HepG2 (cell line): ENCODE results near the gene KIAA1755. TPM values are rescaled to one million over a fixed set of nuclear protein-coding genes. Genes with fewer than 3 reads are reported as not detected.

Source experiments
- ATAC-seq: fragments of 200-7000 bp; cut with Tn5 transposase; 3 replicates; pipeline ENCODE4 v1.9.1; 2020; ENCODE audit warnings: mild to moderate bottlenecking, moderate library complexity
- BruUV-seq: library from RNA; stranded (reverse); fragments of 400-500 nt; replicated peaks from 2 replicates; lab custom pipeline; 2021; lab: Mats Ljungman, UMichigan
- CTCF ChIA-PET: fragments of 300-600 bp; formaldehyde crosslinking; extraction: SDS; loops from one replicate; lab custom pipeline; 2021; ENCODE audit warnings: low total read pairs, inconsistent platforms, low intra/inter-chr PET ratio; lab: Yijun Ruan, JAX
- POLR2A ChIA-PET: fragments of 350-600 bp; sonication (Branson Sonifier 250); formaldehyde crosslinking; loops from one replicate; lab custom pipeline; 2020; ENCODE audit warnings: antibody characterized with exemption, inconsistent platforms; lab: Yijun Ruan, JAX
- DNase-seq: peaks from one replicate; pipeline ENCODE4 v3.0.0-alpha.2; 2015; ENCODE audit warnings: low spot score
- FAIRE-seq: peaks from 3 replicates; lab custom pipeline; 2011; peaks lifted over from hg19 to GRCh38; lab: Jason Lieb, UNC
- H2AFZ ChIP-seq: one replicate; pipeline ENCODE4 v1.6.1; 2011; ENCODE audit warnings: low read length, inconsistent platforms
- H3K27ac ChIP-seq: fragments of 300-600 bp; 3 replicates; pipeline ENCODE4 v1.8.0; 2011; ENCODE audit warnings: mixed run types, mild to moderate bottlenecking, mixed read lengths, low read length, inconsistent platforms; ENCODE audit not compliant: insufficient read depth; ENCODE audit errors: extremely low read length
- H3K27me3 ChIP-seq, 2 experiments: fragments of 200-600 bp in 1 of 2; 2 replicates in 1 of 2; 3 replicates in 1 of 2; pipeline versions ENCODE4 v1.6.0 to v1.8.0; 2011; ENCODE audit warnings: low read length in 2 of 2, mild to moderate bottlenecking in 2 of 2, moderate library complexity in 2 of 2, inconsistent platforms in 1 of 2; ENCODE audit not compliant: insufficient read depth in 2 of 2, control insufficient read depth in 1 of 2
- H3K36me3 ChIP-seq, 2 experiments: fragments of 200-600 bp in 1 of 2; replicated peaks in 1 of 2; 2 replicates in 1 of 2; 3 replicates in 1 of 2; pipeline versions ENCODE4 v1.5.1 to v1.8.0; 2011; ENCODE audit warnings: low read length in 2 of 2, inconsistent platforms in 1 of 2; ENCODE audit not compliant: insufficient read depth in 2 of 2, control insufficient read depth in 1 of 2
- H3K4me1 ChIP-seq: 2 replicates; pipeline ENCODE4 v1.5.1; 2012; ENCODE audit warnings: low read length, inconsistent platforms; ENCODE audit not compliant: insufficient read depth
- H3K4me2 ChIP-seq: 2 replicates; pipeline ENCODE4 v1.6.0; 2011; ENCODE audit warnings: low read depth, low read length, inconsistent platforms
- H3K4me3 ChIP-seq, 3 experiments: fragments of 200-600 bp in 1 of 3; sonication (generic), shearing (Covaris generic) in 1 of 3; replicated peaks in 1 of 3; 2 replicates each; pipeline ENCODE4 v1.5.1; 2011 to 2016; ENCODE audit warnings: low read length in 3 of 3, inconsistent platforms in 2 of 3, low read depth in 2 of 3, mild to moderate bottlenecking in 2 of 3, control low read depth in 1 of 3, mixed read lengths in 1 of 3; ENCODE audit not compliant: insufficient read depth in 1 of 3
- H3K79me2 ChIP-seq: one replicate; pipeline ENCODE4 v1.6.1; 2011; ENCODE audit warnings: low read length, inconsistent platforms; ENCODE audit not compliant: insufficient read depth
- H3K9ac ChIP-seq: 2 replicates; pipeline ENCODE4 v1.6.0; 2011; ENCODE audit warnings: mild to moderate bottlenecking, low read depth, low read length, inconsistent platforms; ENCODE audit not compliant: insufficient read depth
- H3K9me3 ChIP-seq: 2 replicates; pipeline ENCODE4 v1.5.1; 2012; ENCODE audit warnings: mild to moderate bottlenecking, low read length
- H4K20me1 ChIP-seq: 2 replicates; pipeline ENCODE4 v1.6.0; 2011; ENCODE audit warnings: inconsistent platforms, mild to moderate bottlenecking, low read length, moderate library complexity; ENCODE audit not compliant: insufficient read depth
- ELF3 ChIP-seq: IDR thresholded peaks from 2 replicates; pipeline ENCODE4 v1.6.1; 2016; ENCODE audit warnings: missing genetic modification reagents, missing compliant biosample characterization
- ELK4 ChIP-seq: sonication (generic); formaldehyde crosslinking; IDR thresholded peaks from 2 replicates; pipeline ENCODE4 v1.9.0; 2021; ENCODE audit warnings: missing genetic modification reagents, borderline replicate concordance
- HMG20A ChIP-seq: IDR thresholded peaks from 2 replicates; pipeline ENCODE4 v1.6.1; 2016; ENCODE audit warnings: borderline replicate concordance
- HOXD1 ChIP-seq: sonication (generic); formaldehyde crosslinking; IDR thresholded peaks from 2 replicates; pipeline ENCODE4 v1.5.0; 2020; ENCODE audit warnings: missing genetic modification reagents
- TBX2 ChIP-seq: sonication (generic); formaldehyde crosslinking; IDR thresholded peaks from 2 replicates; pipeline ENCODE4 v1.5.0; 2020; ENCODE audit warnings: missing genetic modification reagents, mild to moderate bottlenecking, borderline replicate concordance
- ZBTB3 ChIP-seq: sonication (generic); formaldehyde crosslinking; IDR thresholded peaks from 2 replicates; pipeline ENCODE4 v1.4.0; 2020; ENCODE audit warnings: low read depth, mild to moderate bottlenecking, moderate library complexity, missing genetic modification reagents, borderline replicate concordance
- ZNF619 ChIP-seq: sonication (generic); formaldehyde crosslinking; IDR thresholded peaks from 2 replicates; pipeline ENCODE4 v1.4.0; 2020; ENCODE audit warnings: mild to moderate bottlenecking, missing genetic modification reagents
- WGBS: methylation state at CpG from one replicate; pipeline ENCODE4 v1.1.6; 2017; ENCODE audit warnings: low lambda C conversion rate; 5-methylcytosine and 5-hydroxymethylcytosine counted together
- in situ Hi-C: cut with HindIII; loops from 2 replicates; pipeline ENCODE4 v1.10.0; 2017; ENCODE audit warnings: low pct_unique_long_range_greater_than_20kb; ENCODE audit not compliant: extremely low pct_ligation_motif_present
- intact Hi-C: fragments of 100-400 bp; cut with micrococcal nuclease; formaldehyde crosslinking; loops from one replicate; pipeline ENCODE4 v1.10.0; 2022; ENCODE audit not compliant: unreplicated experiment
- polyA plus RNA-seq, 8 experiments: library from polyadenylated mRNA; depleted of rRNA in 3 of 8; stranded (reverse) in 7 of 8; unstranded in 1 of 8; fragments of >200 nt; fragmentation: Illumina TruSeq in 4 of 8; extraction: Trizol in 4 of 8; gene quantifications; 2 replicates each; pipeline versions ENCODE4 v1.2.1 to v1.2.3, GENCODE V29; 2011 to 2016; ENCODE audit warnings: low read depth in 4 of 8, missing spikeins in 1 of 8, mixed read lengths in 1 of 8; ENCODE audit not compliant: insufficient read depth in 1 of 8
- total RNA-seq, 5 experiments: library from RNA; depleted of rRNA; stranded (reverse); fragments of >200 nt; fragmentation: Illumina TruSeq; extraction: Trizol; gene quantifications; 2 replicates each; pipeline ENCODE4 v1.2.3, GENCODE V29; 2016; ENCODE audit warnings: low read depth in 1 of 5
- TF ChIP-seq, protein P1 (sequence below): sonication (generic); formaldehyde crosslinking; IDR thresholded peaks from one replicate; pipeline ENCODE4 v1.5.1; 2020; ENCODE audit warnings: mild to moderate bottlenecking, missing genetic modification reagents; ENCODE audit errors: not compliant biosample characterization

The KIAA1755 gene
- total and polyA plus RNA-seq, 2 of the 13 experiments (the other 11 are each of a cell fraction or from before 2014, with no cell fraction given), result 0.04 TPM; not detected in 1

DNA sequence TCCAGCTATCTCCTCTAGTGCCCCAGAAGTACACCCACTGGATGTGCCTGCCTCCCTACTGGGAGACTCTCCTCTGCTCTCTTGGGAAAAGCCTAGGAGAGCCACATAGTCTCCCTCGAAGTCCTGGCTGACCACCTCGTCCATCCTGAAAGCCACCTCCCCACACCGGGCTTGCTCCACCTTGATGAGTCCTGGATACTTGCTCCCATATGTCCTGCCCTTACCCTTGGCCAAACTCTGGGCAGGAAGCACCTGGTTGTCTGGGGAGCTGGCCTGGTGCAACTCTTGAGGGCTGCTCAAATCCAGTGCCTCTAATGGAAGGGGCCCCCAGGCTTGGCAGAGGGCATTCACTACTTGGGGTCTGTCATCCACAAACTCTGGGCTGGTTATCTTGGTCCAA lies 19.3 kb downstream of the KIAA1755 start:
- no peak for ATAC-seq
- H3K9ac ChIP-seq, result no peak overlapping the region
- DNase-seq, result no peak
- in situ Hi-C loops, result no loop called here
- H2AFZ ChIP-seq, result no peak overlapping the region
- no peaks in the 10 kb centered on the region for H3K36me3 ChIP-seq
- POLR2A ChIA-PET, result no interaction called here
- peaks cover 0 to 4% of the 10 kb centered on the region in 2 experiments; a peak in 1 of 5 replicates for H3K27me3 ChIP-seq
- H3K4me2 ChIP-seq, result no peak overlapping the region
- intact Hi-C loops, result no loop called here
- 6% methylated on average over 3 of the region's 3 CpGs for WGBS
- H3K9me3 ChIP-seq, result peaks cover 39% of the 10 kb centered on the region
- CTCF ChIA-PET, result no interaction called here
- H3K4me1 ChIP-seq, result no peaks in the 10 kb centered on the region
- H3K4me3 ChIP-seq, result no peak overlapping the region
- BruUV-seq, result no TSS peak
- no peak overlapping the region for H3K27ac ChIP-seq
- no peak for TF ChIP-seq ELK4 (CRISPR knock-in tag)
- TF ChIP-seq ZBTB3 (CRISPR knock-in tag), result no peak
- no peaks in the 10 kb centered on the region for H4K20me1 ChIP-seq
- H3K79me2 ChIP-seq, result no peaks in the 10 kb centered on the region
- FAIRE-seq, result no peak

DNA sequence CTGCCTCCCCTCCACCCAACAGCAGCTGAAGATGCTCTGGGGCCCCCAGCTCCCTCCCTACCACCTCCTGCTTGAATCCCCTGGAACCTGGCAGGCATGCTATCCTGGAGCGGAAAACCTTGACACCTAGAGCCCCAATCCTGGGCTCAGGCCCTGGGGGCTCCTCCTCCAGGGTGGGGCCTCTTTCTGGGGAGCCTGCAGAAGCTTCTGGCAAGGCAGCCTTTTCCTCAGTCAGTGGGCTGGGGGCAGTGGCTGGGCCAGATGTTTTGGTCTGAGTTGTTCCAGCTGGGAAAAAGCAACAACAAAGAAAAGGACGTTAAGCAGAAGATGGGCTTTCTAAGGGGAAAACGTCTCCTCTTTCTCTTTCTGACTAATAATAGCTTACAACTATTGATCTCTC lies 21.1 kb downstream of the KIAA1755 start:
- H3K4me3 ChIP-seq, result no peak overlapping the region
- CTCF ChIA-PET, result no interaction called here
- no peaks in the 10 kb centered on the region for H3K36me3 ChIP-seq
- no peak overlapping the region for H3K4me2 ChIP-seq
- 3% methylated on average over 3 of the region's 3 CpGs for WGBS
- no peaks in the 10 kb centered on the region for H3K4me1 ChIP-seq
- H3K27me3 ChIP-seq, result peaks cover 0 to 12% of the 10 kb centered on the region in 2 experiments; a peak in 1 of 5 replicates
- no peaks in the 10 kb centered on the region for H4K20me1 ChIP-seq
- peaks cover 39% of the 10 kb centered on the region for H3K9me3 ChIP-seq
- BruUV-seq, result no TSS peak
- ATAC-seq, result no peak
- DNase-seq, result no peak
- no peak overlapping the region for H3K9ac ChIP-seq
- POLR2A ChIA-PET, result no interaction called here
- H3K27ac ChIP-seq, result no peak overlapping the region
- no peak for FAIRE-seq
- intact Hi-C loops, result no loop called here
- in situ Hi-C loops, result no loop called here
- no peak overlapping the region for H2AFZ ChIP-seq
- no peaks in the 10 kb centered on the region for H3K79me2 ChIP-seq
- no peak for TF ChIP-seq ZNF619
- no peak for TF ChIP-seq HOXD1 (CRISPR knock-in tag)
- no peak for TF ChIP-seq TBX2 (CRISPR knock-in tag)
- TF ChIP-seq, protein P1, sequence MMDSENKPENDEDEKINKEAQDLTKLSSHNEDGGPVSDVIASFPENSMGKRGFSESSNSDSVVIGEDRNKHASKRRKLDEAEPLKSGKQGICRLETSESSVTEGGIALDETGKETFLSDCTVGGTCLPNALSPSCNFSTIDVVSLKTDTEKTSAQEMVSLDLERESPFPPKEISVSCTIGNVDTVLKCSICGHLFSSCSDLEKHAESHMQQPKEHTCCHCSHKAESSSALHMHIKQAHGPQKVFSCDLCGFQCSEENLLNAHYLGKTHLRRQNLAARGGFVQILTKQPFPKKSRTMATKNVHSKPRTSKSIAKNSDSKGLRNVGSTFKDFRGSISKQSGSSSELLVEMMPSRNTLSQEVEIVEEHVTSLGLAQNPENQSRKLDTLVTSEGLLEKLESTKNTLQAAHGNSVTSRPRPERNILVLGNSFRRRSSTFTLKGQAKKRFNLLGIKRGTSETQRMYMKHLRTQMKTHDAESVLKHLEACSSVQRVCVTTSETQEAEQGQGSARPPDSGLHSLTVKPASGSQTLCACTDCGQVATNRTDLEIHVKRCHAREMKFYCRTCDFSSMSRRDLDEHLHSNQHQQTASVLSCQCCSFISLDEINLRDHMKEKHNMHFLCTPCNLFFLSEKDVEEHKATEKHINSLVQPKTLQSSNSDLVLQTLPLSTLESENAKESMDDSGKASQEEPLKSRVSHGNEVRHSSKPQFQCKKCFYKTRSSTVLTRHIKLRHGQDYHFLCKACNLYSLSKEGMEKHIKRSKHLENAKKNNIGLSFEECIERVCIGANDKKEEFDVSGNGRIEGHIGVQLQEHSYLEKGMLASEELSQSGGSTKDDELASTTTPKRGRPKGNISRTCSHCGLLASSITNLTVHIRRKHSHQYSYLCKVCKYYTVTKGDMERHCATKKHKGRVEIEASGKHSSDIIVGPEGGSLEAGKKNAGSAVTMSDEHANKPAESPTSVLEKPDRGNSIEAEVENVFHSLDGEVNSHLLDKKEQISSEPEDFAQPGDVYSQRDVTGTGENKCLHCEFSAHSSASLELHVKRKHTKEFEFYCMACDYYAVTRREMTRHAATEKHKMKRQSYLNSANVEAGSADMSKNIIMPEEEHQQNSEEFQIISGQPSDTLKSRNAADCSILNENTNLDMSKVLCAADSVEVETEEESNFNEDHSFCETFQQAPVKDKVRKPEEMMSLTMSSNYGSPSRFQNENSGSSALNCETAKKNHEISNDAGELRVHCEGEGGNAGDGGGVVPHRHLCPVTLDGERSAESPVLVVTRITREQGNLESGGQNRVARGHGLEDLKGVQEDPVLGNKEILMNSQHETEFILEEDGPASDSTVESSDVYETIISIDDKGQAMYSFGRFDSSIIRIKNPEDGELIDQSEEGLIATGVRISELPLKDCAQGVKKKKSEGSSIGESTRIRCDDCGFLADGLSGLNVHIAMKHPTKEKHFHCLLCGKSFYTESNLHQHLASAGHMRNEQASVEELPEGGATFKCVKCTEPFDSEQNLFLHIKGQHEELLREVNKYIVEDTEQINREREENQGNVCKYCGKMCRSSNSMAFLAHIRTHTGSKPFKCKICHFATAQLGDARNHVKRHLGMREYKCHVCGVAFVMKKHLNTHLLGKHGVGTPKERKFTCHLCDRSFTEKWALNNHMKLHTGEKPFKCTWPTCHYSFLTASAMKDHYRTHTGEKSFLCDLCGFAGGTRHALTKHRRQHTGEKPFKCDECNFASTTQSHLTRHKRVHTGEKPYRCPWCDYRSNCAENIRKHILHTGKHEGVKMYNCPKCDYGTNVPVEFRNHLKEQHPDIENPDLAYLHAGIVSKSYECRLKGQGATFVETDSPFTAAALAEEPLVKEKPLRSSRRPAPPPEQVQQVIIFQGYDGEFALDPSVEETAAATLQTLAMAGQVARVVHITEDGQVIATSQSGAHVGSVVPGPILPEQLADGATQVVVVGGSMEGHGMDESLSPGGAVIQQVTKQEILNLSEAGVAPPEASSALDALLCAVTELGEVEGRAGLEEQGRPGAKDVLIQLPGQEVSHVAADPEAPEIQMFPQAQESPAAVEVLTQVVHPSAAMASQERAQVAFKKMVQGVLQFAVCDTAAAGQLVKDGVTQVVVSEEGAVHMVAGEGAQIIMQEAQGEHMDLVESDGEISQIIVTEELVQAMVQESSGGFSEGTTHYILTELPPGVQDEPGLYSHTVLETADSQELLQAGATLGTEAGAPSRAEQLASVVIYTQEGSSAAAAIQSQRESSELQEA, result no peak
- no peak for TF ChIP-seq ELF3 (CRISPR knock-in tag)
- TF ChIP-seq HMG20A, result no peak
